CD4-positive, alpha-beta T cell treated with Interleukin-6 for 4 hours (primary cell): ENCODE measurements around the gene LYAR.

ENCODE experiments used
- DNase-seq: peaks from one replicate; pipeline ENCODE4 v3.0.0-alpha.2; 2020; ENCODE audit warnings: mixed read lengths

Gene LYAR

DNA sequence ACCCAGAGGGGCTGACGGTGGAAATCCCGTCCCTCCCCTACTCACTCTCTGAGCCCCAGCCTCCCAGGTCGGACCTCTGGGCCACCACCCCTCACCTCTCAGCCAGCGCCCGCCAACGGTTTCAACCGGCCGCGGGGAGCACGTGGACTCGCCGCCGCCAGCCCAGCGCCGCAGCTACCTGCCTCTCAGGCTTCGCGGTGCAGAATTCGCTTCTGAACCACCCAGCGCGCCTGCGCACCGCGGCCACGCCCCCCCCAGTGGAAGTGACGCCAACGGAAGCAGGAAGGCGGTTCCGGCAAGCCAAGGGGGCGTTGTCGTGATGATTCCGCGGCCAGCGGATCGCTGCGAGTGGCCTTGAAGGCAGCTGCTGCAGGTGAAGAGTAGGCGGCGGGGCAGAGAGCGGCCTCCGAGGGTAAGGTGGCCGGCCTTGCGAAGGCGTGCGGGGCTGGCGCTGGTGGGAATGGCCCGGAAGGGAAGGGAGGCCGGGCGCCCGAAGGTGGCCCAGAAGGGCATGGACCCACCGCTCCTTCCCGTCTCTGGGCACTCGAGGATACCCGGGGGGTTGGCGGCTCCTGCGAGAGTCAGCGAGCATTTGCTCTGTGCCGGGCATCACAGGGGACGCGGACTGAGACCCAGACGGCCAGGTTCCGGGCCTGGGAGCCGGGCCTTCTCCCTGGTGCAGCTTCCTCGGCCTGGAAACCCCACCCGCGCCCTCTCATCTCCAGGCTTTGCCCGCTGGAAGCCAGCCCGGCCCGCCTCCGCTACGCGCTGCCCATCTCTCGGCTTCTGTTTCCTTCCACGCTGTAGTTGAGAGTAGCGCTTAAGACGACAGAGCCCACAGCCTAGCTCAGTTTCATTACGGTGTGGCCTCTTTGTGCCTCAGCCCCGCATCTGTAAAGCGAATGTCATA lies at the start of gene LYAR, which contains the start of gene ZBTB49:
Gene LYAR, minus strand, starts transcription at position 214 of the 910 bp plus-strand sequence. CDS start 6,412 bp downstream, outside the sequence.
Gene ZBTB49, plus strand, starts transcription at position 311 of the 910 bp plus-strand sequence. CDS start 9,695 bp downstream, outside the sequence.
- DNase-seq = peak; percentile 96

DNA sequence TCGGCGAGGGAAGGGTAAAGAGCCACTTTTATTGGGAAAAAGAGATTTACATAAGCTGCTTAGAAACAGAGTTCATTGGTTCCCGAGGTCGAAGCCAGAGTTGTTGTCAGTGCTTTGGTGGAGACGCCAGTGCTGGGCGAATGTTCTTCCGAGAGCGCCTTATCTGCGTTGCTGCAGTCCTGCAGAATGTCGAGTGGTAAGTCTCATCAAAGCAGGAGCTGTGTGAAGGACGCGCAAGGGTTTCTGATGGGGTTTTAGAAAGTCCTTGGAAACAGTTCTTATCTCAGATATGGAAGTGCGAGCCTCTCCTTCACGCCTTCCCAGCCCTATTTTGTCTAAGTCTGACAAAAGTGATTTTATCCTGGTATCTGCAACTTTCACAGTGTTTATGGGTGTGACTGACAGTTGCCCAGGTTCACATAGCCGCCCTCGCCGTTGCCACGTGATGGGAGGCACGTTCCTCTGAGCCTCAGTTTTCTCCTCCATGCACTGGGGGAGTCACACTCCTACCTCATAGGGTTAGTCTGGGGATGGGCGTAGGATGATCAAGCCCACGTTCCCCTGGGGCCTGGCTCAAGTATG lies 49.6 kb upstream of the LYAR start:
- DNase-seq = no peak

DNA sequence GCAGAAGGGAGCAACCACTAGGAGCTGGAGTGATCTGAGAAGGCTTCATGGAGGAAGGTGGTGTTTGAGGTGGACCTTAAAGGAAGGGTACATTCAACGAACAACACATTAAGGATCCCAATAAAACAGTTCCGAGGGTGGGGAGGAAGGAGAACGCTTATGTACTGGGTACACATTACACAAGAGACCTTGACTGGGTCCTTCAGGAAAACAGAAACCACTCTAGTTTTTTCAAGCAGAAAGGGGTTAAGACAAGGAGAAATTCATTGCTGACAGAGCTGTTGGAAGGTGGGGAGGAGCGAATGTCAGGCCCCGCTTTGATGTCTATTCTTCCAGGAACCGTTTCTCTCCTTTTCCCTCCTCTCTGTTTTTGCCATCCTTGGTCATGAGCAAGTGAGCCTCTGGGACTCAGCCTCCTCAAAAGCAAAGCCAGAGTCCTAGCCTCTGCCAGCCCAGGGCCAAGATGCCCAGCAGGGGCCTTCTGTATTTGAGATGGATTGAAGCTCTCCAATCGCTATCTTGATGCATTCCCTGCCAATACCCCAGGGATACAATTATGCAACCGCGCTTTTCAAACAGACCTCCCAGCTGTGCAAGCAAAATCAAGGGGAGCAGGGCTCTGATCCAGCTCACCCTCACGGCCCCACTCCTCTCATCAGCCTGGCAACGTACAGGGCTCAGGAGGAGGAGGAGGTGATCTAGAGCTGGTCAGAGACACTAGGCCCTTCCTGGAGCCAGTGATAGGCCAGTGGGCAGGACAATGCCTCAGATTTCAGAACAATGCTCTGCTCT lies 48.5 kb upstream of the LYAR start:
- DNase-seq = no peak

DNA sequence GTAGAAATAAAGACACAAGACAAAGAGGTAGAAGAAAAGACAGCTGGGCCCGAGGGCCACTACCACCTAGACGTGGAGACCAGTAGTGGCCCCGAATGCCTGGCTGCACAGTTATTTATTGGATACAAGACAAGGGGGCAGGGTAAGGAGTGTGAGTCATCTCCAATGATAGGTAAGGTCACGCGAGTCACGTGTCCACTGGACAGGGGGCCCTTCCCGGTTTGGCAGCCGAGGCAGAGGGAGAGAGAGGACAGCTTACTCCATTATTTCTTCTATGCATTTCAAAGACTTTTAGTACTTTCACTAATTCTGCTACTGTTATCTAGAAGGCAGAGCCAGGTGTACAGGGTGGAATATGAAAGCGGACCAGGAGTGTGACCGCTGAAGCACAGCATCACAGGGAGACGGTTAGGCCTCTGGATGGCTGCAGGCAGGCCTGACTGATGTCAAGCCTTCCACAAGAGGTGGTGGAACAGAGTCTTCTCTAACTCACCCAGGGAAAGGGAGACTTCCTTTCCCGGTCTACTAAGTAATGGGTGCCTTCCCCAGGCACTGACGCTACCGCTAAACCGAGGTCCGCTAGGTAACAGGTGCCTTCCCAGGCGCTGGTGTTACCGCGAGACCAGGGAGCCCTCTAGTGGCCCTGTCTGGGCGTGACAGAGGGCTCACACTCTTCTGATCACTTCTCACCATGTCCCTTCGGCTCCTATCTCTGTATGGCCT lies 45.0 kb upstream of the LYAR start:
- DNase-seq = peak; percentile 81

GRCh38 chr4:4333265-4333706 lies 43.3 kb upstream of the LYAR start:
- no peak for DNase-seq

DNA sequence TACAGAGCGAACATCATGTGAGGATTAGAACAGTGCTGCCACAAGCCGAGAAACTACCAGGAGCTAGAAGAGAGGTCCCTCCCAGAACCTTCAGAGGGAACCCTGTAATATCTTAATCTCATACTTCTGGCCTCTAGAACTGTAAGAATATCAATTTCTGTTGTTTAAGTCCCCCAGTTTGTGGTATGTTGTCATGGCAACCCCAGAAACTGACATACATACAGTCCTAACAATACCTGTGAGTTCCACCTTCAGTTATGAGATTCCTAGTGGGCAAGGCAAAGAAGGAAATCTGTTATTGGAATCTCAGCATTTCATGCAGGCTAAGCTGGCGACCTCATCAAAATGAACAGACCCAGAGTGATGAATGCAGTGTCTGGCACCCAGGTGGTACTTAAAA lies 42.6 kb upstream of the LYAR start:
- DNase-seq = no peak

DNA sequence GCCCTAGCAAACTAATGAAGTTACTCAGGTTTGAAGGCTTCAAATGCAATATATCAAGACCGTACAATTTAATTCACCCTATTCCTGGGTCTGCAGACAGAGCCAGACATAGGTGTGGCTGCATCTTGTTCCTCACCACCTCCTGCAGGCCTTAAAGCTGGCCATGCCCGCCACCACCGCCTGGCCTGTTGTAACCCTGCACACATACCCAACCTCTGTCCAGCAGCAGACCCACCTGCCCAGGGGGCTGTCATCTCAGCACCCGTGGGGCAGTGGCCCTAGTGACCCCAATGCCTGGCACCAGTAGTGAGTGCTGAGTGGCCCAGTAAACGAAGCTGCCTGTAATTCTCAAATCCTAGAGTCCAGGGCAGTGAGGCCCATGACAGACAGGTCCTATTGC lies 40.8 kb upstream of the LYAR start:
- DNase-seq = no peak

- DNase-seq = no peak
Measured at GRCh38 chr4:4329496-4329895, 39.5 kb upstream of the LYAR start.

GRCh38 chr4:4328840-4329239 lies 38.9 kb upstream of the LYAR start:
- no peak for DNase-seq

DNA sequence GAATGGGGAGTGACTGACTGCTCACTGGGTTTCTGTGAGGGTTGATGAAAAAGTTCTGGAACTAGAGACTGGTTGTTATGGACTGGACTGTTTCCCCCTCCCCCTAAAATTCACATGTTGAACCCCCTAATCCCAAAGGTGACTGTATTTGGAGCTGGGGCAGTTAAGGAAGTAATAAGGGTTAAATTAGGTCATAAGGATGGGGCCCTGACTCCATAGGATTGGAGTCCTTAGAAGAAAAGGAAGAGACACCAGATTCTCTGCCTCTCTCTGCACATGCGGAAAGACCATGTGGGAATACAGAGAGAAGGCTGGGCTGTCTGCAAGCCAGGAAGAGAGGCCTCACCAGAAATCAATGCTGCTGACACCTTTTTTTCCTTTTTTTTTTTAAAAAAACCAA lies 38.3 kb upstream of the LYAR start:
- no peak for DNase-seq

DNA sequence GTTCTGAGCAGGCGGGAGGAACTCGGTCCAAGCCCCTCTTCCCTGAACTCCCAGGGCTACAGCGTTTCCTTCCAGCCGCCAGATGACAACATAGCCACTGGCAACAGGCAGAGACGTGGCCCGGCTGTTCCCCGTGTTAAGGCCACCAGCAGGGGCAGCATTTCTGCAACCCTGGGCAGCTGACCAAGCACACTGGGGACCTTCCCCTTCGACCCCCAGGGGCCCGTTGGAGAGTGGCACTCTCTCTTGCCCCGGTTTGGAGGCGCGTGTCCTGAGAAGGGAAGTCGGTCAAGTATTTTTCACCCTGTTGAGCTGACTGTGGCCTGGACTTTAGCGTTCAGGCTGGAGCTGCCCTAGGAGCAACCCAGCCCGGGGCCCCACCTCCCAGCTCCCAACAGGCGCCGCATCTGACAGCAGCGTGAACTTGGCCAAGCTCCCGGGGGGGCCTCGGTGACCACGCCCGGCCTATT lies 37.7 kb upstream of the LYAR start:
- DNase-seq = no peak

GRCh38 chr4:4326166-4326565 lies 36.2 kb upstream of the LYAR start:
- DNase-seq = no peak

DNA sequence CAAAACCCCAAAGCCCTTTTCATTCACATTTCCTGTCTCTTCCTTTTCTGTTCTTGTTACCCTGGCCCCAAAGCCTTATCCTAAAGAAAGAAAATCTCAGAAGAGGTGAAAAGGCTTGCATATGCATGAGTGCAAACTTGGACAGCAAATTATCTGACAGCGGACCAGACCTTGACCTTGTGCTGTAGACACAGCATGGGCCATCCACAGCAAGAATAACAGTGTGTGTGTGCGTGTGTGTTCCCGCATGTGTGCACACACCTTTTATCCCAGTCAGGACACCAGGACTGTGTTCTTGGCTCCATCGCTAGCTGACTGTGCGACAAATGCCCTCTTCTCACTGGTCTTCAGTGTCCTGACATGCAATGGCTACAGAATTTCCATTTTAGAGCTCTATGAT lies 35.4 kb upstream of the LYAR start:
- DNase-seq = no peak

DNA sequence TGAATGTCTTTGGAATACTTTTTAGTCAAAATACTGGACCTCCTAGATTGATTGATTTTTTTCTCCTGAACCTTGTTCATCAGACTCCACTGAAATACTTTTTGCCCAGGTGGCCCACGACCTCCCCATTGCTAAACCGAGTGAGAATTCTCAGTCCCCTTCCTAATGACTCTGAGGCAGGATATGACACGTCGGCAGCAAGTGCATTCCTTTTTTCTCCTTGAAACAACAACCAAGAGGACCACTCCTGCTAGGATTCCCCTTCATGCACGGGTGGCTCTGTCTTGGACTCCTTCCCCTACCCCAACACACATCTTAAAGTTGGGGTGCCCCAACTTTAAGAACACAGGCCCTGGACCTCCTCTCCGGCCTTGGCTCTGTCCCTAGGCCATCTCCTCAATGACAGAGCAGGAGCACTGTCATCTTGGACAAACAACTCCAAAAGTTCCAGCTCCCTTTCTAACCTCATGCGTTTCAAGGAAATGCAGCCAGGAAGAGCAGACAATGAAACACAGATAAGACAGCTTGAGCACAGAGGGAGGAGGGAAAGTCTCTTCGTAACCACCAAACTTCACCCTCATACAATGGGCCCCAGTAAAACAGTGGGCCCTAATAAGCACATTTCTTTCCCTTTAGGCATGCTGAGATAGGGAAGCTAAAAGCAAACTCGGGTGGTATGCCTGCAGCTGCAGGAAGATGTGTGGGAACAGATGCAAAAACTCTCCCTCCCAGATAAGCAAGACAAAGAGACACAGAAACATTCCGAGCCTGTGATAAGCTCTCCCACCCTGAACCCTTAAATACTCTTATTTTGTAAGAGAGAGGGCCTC lies 34.0 kb upstream of the LYAR start:
- DNase-seq = no peak

DNA sequence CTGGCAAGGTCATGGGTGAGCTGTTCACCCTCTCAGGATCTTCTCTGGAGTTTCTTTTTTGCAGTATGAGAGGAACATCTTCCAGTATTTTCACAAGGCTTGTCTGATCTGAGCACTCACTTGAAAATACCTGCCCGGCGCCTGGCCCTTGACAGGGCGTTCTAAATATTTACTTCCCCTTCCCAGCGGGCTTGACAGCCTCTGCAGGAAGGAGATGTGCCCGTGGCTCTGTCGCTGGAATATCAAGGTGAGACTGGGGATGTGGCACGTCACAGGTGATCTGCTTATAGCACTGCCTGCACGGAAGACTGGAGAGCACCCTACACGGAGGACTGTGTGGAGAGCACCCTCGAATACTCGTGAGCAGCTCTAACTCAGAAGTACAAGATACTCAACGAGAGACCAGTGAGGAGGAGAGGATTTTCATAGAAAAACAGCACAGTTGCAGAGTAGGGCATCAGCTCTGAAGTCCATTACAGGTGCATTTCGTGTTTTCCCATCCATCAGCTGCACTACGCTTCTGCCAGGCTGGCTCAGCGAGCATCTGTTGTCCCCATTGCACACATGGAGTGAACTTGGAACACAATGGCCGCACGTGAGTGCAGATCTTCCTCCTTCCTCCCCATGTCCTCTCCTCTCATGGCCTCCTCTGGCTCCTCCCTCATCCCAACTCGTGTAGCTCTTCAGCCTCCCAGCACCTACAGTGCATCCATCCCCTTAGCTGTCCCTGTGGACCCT lies 32.2 kb upstream of the LYAR start:
- DNase-seq = no peak

DNA sequence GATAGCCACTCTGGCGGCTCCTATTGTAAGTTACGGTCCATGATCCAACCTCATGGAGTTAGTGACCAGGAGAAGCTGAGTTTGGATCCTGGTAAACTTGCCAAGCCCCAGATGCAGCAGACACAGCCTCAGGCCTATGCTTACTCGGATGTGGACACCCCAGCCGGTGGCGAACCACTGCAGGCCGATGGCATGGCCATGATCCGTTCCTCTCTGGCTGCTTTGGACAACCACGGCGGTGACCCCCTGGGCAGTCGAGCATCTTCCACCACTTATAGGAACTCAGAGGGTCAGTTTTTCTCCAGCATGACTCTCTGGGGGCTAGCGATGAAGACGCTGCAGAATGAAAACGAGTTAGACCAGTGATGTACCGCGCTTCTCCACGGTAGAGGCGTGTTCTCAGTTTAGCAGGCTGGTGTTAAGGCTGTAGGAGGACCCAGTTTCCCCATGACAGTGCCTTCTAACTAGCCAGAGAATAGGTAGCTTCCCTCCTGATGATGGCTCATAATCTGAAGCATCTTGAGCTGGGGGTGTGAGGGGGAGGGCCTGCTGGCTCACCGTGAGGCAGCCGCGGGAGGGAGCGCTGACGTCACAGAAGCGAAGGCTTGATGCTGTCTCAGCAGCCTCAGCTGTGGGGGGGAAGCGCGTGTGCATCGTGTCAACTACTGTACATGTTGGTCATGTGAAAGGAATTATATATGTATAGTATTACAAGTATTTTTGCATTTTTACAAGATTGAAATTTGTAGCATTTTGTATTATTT lies 31.2 kb upstream of the LYAR start:
- DNase-seq = no peak

DNA sequence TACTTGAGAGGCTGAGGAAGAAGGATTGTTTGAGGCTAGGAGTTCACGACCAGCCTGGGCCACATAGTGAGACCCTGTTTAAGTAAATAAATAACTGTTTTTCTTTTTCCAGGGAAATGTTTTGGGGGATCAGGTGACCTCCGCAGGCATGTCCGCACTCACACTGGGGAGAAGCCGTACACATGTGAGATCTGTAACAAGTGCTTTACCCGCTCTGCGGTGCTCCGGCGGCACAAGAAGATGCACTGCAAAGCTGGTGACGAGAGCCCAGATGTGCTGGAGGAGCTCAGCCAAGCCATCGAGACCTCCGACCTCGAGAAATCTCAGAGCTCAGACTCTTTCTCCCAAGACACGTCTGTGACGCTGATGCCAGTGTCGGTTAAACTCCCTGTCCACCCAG lies 30.6 kb upstream of the LYAR start:
- no peak for DNase-seq

GRCh38 chr4:4317496-4318232 lies 27.7 kb upstream of the LYAR start:
- DNase-seq = no peak

DNA sequence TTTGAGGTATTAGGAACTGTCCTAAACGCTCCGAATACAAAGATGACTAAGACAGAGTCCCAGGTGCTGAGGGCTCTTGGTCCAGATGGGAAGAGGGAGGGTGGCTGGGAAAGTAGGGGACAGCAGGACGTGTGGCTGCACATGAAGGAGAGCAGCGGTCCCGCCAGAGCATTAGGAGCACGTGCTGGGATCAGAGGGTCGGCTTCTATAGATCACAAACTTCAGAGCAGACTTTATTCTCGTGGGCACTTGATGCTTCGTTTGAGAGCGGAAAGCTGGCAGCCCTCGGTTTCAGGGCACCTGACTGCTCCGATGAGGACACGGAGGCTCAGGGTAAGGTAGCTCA lies 26.2 kb upstream of the LYAR start:
- no peak for DNase-seq
